Activated CD4-positive, alpha-beta T cell treated with anti-CD3 and anti-CD28 coated beads, Interleukin-2, amount 50 U/mL, for 1 hour (primary cell): Measurements from ENCODE around the gene LURAP1L.

Source experiments
- DNase-seq: peaks from one replicate; pipeline ENCODE4 v3.0.0-alpha.2; 2020

The LURAP1L gene

GRCh38 chr9:12813960-12814876, 39.4 kb downstream of the LURAP1L start:
- DNase-seq: no peak

- DNase-seq: no peak
These were observed 40.0 kb downstream of the LURAP1L start for GRCh38 chr9:12814877-12815237.

GRCh38 chr9:12815888-12816287, 41.1 kb downstream of the LURAP1L start:
- no peak for DNase-seq

- no peak for DNase-seq
These were observed 41.9 kb downstream of the LURAP1L start for GRCh38 chr9:12816656-12817101.

- no peak for DNase-seq
These were observed 42.9 kb downstream of the LURAP1L start for GRCh38 chr9:12817702-12818101.

- DNase-seq: no peak
These were observed 43.7 kb downstream of the LURAP1L start for GRCh38 chr9:12818431-12819000.

- DNase-seq: no peak
These were observed 44.8 kb downstream of the LURAP1L start for GRCh38 chr9:12819436-12820185.

GRCh38 chr9:12822111-12822510, 47.3 kb downstream of the LURAP1L start:
- DNase-seq: no peak

- DNase-seq: no peak
These were observed 52.2 kb downstream of the LURAP1L start for GRCh38 chr9:12826924-12827565.

GRCh38 chr9:12833701-12834100, 58.9 kb downstream of the LURAP1L start:
- no peak for DNase-seq

GRCh38 chr9:12838546-12838945, 63.7 kb downstream of the LURAP1L start:
- no peak for DNase-seq

GRCh38 chr9:12843735-12844134, 68.9 kb downstream of the LURAP1L start:
- DNase-seq: no peak

- no peak for DNase-seq
These were observed 71.2 kb downstream of the LURAP1L start for GRCh38 chr9:12846035-12846434.

- DNase-seq: no peak
These were observed 72.7 kb downstream of the LURAP1L start for GRCh38 chr9:12847561-12847960.

- no peak for DNase-seq
These were observed 74.7 kb downstream of the LURAP1L start for GRCh38 chr9:12849486-12850003.

- no peak for DNase-seq
These were observed 76.7 kb downstream of the LURAP1L start for GRCh38 chr9:12851341-12852090.

GRCh38 chr9:12853051-12853450, 78.2 kb downstream of the LURAP1L start:
- no peak for DNase-seq

GRCh38 chr9:12854221-12854620, 79.4 kb downstream of the LURAP1L start:
- DNase-seq: no peak

- no peak for DNase-seq
These were observed 80.2 kb downstream of the LURAP1L start for GRCh38 chr9:12855066-12855465.

- DNase-seq: no peak
These were observed 81.8 kb downstream of the LURAP1L start for GRCh38 chr9:12856603-12857002.

GRCh38 chr9:12859704-12860251, 85.0 kb downstream of the LURAP1L start:
- no peak for DNase-seq

GRCh38 chr9:12860998-12861397, 86.2 kb downstream of the LURAP1L start:
- no peak for DNase-seq
